Fibroblast of villous mesenchyme (primary cell): ENCODE data around the gene PXDN. TPM values are rescaled to one million over a fixed set of nuclear protein-coding genes. Genes with fewer than 3 reads are reported as not detected.
"Not testable (repeated sequence)": the region's sequence is repeated elsewhere in the genome, so short reads cannot be mapped to it uniquely, and the experiment has no call there.

Source experiments
- DNase-seq: peaks from one replicate; pipeline ENCODE4 v3.0.0-alpha.2; 2010; ENCODE audit warnings: low read depth
- H3K4me3 ChIP-seq: 2 replicates; pipeline ENCODE4 v1.5.1; 2011; ENCODE audit warnings: low read depth, mild to moderate bottlenecking, low read length
- CTCF ChIP-seq: IDR thresholded peaks from 2 replicates; pipeline ENCODE4 v1.5.1; 2012; ENCODE audit warnings: low read depth, mild to moderate bottlenecking, low read length; ENCODE audit not compliant: insufficient read depth
- total RNA-seq: library from RNA; depleted of rRNA; stranded (reverse); fragments of >200 nt; gene quantifications from 2 replicates; pipeline ENCODE4 v1.2.3, GENCODE V29; 2012

Gene PXDN
- total RNA-seq, 1 donor, result 296 TPM

- no peak overlapping the region for H3K4me3 ChIP-seq
- no peak for TF ChIP-seq CTCF
- DNase-seq, result no peak
Observed at GRCh38 chr2:1739322-1739957, 4.9 kb downstream of the PXDN start.

- peak; percentile 60 for DNase-seq
Observed at GRCh38 chr2:1738646-1739302, 5.5 kb downstream of the PXDN start.

GRCh38 chr2:1738163-1738562, 6.2 kb downstream of the PXDN start:
- H3K4me3 ChIP-seq, result no peak overlapping the region
- DNase-seq, result no peak
- TF ChIP-seq CTCF, result no peak

More at GRCh38 chr2:1738646-1739302, 5.5 kb downstream of the PXDN start:
- no peak for TF ChIP-seq CTCF
- no peak overlapping the region for H3K4me3 ChIP-seq

GRCh38 chr2:1736997-1737480, 7.3 kb downstream of the PXDN start:
- peak overlapping the region; percentile 22 for H3K4me3 ChIP-seq
- no peak for TF ChIP-seq CTCF
- DNase-seq, result peak; percentile 96

GRCh38 chr2:1736045-1736444, 8.3 kb downstream of the PXDN start:
- no peak for TF ChIP-seq CTCF
- peak; percentile 94 for DNase-seq
- no peak overlapping the region for H3K4me3 ChIP-seq

GRCh38 chr2:1733298-1733697, 11.0 kb downstream of the PXDN start:
- DNase-seq, H3K4me3 ChIP-seq: not testable (repeated sequence)

- TF ChIP-seq CTCF, result no peak
- DNase-seq, result peak; percentile 99
- peak overlapping the region; percentile 36 for H3K4me3 ChIP-seq
Observed at GRCh38 chr2:1731963-1732768, 12.1 kb downstream of the PXDN start.
